H9 (cell line): ENCODE results near the gene NOSIP. TPM values are rescaled to one million over a fixed set of nuclear protein-coding genes. Genes with fewer than 3 reads are reported as not detected.

Experiments used
- DNase-seq: peaks from one replicate; pipeline ENCODE4 v3.0.0-alpha.2; 2017
- H2AFZ ChIP-seq: one replicate; pipeline ENCODE4 v1.6.1; 2013; ENCODE audit warnings: mild to moderate bottlenecking, low read length, control low read depth, moderate library complexity
- H2AK5ac ChIP-seq: 2 replicates; pipeline ENCODE4 v1.6.1; 2013; ENCODE audit warnings: low read length, control low read depth, mixed read lengths; ENCODE audit not compliant: insufficient read length
- H2BK120ac ChIP-seq: one replicate; pipeline ENCODE4 v1.6.1; 2013; ENCODE audit warnings: low read depth, mild to moderate bottlenecking, low read length, control low read depth, inconsistent platforms; ENCODE audit not compliant: poor library complexity, severe bottlenecking
- H2BK12ac ChIP-seq: 2 replicates; pipeline ENCODE4 v1.6.1; 2013; ENCODE audit warnings: low read length, control low read depth, mixed read lengths, low read depth; ENCODE audit not compliant: insufficient read length
- H2BK15ac ChIP-seq: 2 replicates; pipeline ENCODE4 v1.6.1; 2013; ENCODE audit warnings: low read depth, low read length, control low read depth
- H2BK20ac ChIP-seq: one replicate; pipeline ENCODE4 v1.6.1; 2013; ENCODE audit warnings: low read depth, mild to moderate bottlenecking, low read length, control low read depth, inconsistent platforms; ENCODE audit not compliant: poor library complexity, severe bottlenecking
- H2BK5ac ChIP-seq: 2 replicates; pipeline ENCODE4 v1.6.1; 2013; ENCODE audit warnings: low read length, control low read depth, mixed read lengths; ENCODE audit not compliant: insufficient read length
- H3K14ac ChIP-seq: 2 replicates; pipeline ENCODE4 v1.6.1; 2013; ENCODE audit warnings: low read length, control low read depth; ENCODE audit not compliant: insufficient read depth
- H3K18ac ChIP-seq: 2 replicates; pipeline ENCODE4 v1.6.1; 2013; ENCODE audit warnings: low read depth, mild to moderate bottlenecking, mixed read lengths, low read length, control low read depth; ENCODE audit not compliant: insufficient read length
- H3K23ac ChIP-seq: 2 replicates; pipeline ENCODE4 v1.6.1; 2013; ENCODE audit warnings: low read length, control low read depth, mixed read lengths, low read depth; ENCODE audit not compliant: insufficient read length
- H3K23me2 ChIP-seq: 2 replicates; pipeline ENCODE4 v1.6.1; 2013; ENCODE audit warnings: low read depth, mild to moderate bottlenecking, mixed read lengths, low read length, control low read depth; ENCODE audit not compliant: insufficient read length, poor library complexity, severe bottlenecking
- H3K27ac ChIP-seq: 2 replicates; pipeline ENCODE4 v1.5.1; 2013; ENCODE audit warnings: low read length, control low read depth, mixed read lengths, low read depth; ENCODE audit not compliant: insufficient read length
- H3K27me3 ChIP-seq: 2 replicates; pipeline ENCODE4 v1.6.1; 2013; ENCODE audit warnings: low read length, control low read depth, inconsistent platforms; ENCODE audit not compliant: insufficient read depth
- H3K4ac ChIP-seq: 2 replicates; pipeline ENCODE4 v1.6.1; 2013; ENCODE audit warnings: low read depth, mild to moderate bottlenecking, control low read depth, inconsistent platforms, low read length, moderate library complexity
- H3K4me1 ChIP-seq: 2 replicates; pipeline ENCODE4 v1.6.1; 2013; ENCODE audit warnings: low read length, control low read depth, inconsistent platforms; ENCODE audit not compliant: insufficient read depth
- H3K4me2 ChIP-seq: 2 replicates; pipeline ENCODE4 v1.6.1; 2013; ENCODE audit warnings: low read length, control low read depth, mixed read lengths; ENCODE audit not compliant: insufficient read length, insufficient read depth
- H3K56ac ChIP-seq: 2 replicates; pipeline ENCODE4 v1.6.1; 2013; ENCODE audit warnings: low read depth, mild to moderate bottlenecking, mixed read lengths, low read length, control low read depth; ENCODE audit not compliant: insufficient read length
- H3K79me1 ChIP-seq: 2 replicates; pipeline ENCODE4 v1.6.1; 2013; ENCODE audit warnings: low read depth, mild to moderate bottlenecking, moderate library complexity, low read length, control low read depth, inconsistent platforms; ENCODE audit not compliant: insufficient read depth, poor library complexity, severe bottlenecking
- H3K79me2 ChIP-seq: 2 replicates; pipeline ENCODE4 v1.6.1; 2013; ENCODE audit warnings: low read length, control low read depth, inconsistent platforms; ENCODE audit not compliant: insufficient read depth
- H3K9ac ChIP-seq: 2 replicates; pipeline ENCODE4 v1.6.1; 2013; ENCODE audit warnings: low read length, control low read depth, mixed read lengths; ENCODE audit not compliant: insufficient read length; ENCODE audit errors: extremely low read depth
- H3K9me3 ChIP-seq: one replicate; pipeline ENCODE4 v1.6.1; 2013; ENCODE audit warnings: low read depth, low read length, inconsistent platforms; ENCODE audit not compliant: control insufficient read depth
- H3T11ph ChIP-seq: one replicate; pipeline ENCODE4 v1.6.1; 2013; ENCODE audit warnings: mild to moderate bottlenecking, low read length, control low read depth, inconsistent platforms
- H4K20me1 ChIP-seq: one replicate; pipeline ENCODE4 v1.6.1; 2013; ENCODE audit not compliant: control insufficient read depth, insufficient read length, insufficient read depth
- H4K5ac ChIP-seq: 2 replicates; pipeline ENCODE4 v1.6.1; 2013; ENCODE audit warnings: low read depth, mild to moderate bottlenecking, mixed read lengths, low read length, control low read depth; ENCODE audit not compliant: insufficient read length
- H4K8ac ChIP-seq: replicated peaks from 2 replicates; pipeline ENCODE4 v1.6.1; 2013; ENCODE audit warnings: low read length, control low read depth, mixed read lengths, low read depth; ENCODE audit not compliant: insufficient read length
- H4K91ac ChIP-seq: 2 replicates; pipeline ENCODE4 v1.6.1; 2013; ENCODE audit warnings: low read depth, mild to moderate bottlenecking, moderate library complexity, mixed read lengths, low read length, control low read depth; ENCODE audit not compliant: insufficient read length
- H3K27ac Mint-ChIP-seq, 3 experiments: 2 replicates in 2 of 3; 3 replicates in 1 of 3; pipeline ENCODE4 v1.8.0; 2020 to 2021; ENCODE audit warnings: mixed read lengths in 3 of 3, mild to moderate bottlenecking in 1 of 3, moderate library complexity in 1 of 3
- H3K27me3 Mint-ChIP-seq: 2 replicates; pipeline ENCODE4 v1.8.0; 2021; ENCODE audit warnings: low read depth, mild to moderate bottlenecking, moderate library complexity, mixed read lengths
- H3K36me3 Mint-ChIP-seq, 3 experiments: 2 replicates in 2 of 3; 3 replicates in 1 of 3; pipeline ENCODE4 v1.8.0; 2020 to 2021; ENCODE audit warnings: low read depth in 3 of 3, mixed read lengths in 3 of 3; ENCODE audit not compliant: insufficient read depth in 1 of 3
- H3K4me1 Mint-ChIP-seq, 2 experiments: 2 replicates each; pipeline ENCODE4 v1.8.0; 2020; ENCODE audit warnings: mixed read lengths in 2 of 2
- H3K4me3 Mint-ChIP-seq, 2 experiments: 2 replicates in 1 of 2; 3 replicates in 1 of 2; pipeline ENCODE4 v1.8.0; 2020 to 2021; ENCODE audit warnings: mild to moderate bottlenecking in 2 of 2, mixed read lengths in 2 of 2, moderate library complexity in 1 of 2
- H3K9me3 Mint-ChIP-seq, 2 experiments: 2 replicates in 1 of 2; 3 replicates in 1 of 2; pipeline ENCODE4 v1.8.0; 2020; ENCODE audit warnings: mild to moderate bottlenecking in 2 of 2, mixed read lengths in 2 of 2, moderate library complexity in 1 of 2
- WGBS: extraction: QIAGEN DNeasy Blood & Tissue Kit; methylation state at CpG from one replicate; pipeline ENCODE4 v1.1.7; 2013; ENCODE audit warnings: missing lambda C conversion rate, low lambda C conversion rate, mixed read lengths; ENCODE audit not compliant: insufficient read length; ENCODE audit errors: extremely low coverage; 5-methylcytosine and 5-hydroxymethylcytosine counted together
- total RNA-seq: library from RNA; stranded (reverse); gene quantifications from 2 replicates; pipeline ENCODE4 v1.2.1, GENCODE V29; 2021
- TF ChIP-seq, protein P1 (sequence below): fragments of 200-600 bp; sonication (generic); conservative IDR thresholded peaks from 3 replicates; pipeline ENCODE4 v1.8.0; 2021; ENCODE audit warnings: antibody characterized with exemption, mild to moderate bottlenecking

The NOSIP gene
- total RNA-seq, 1 experiment from 2014 or later = 78.4 TPM

GRCh38 chr19:49536921-49537462 is 43.4 kb downstream of the NOSIP start:
- no peak overlapping the region for H3K23ac ChIP-seq
- no peak overlapping the region for H4K91ac ChIP-seq
- H3K9ac ChIP-seq = no peak overlapping the region
- TF ChIP-seq, protein P1, sequence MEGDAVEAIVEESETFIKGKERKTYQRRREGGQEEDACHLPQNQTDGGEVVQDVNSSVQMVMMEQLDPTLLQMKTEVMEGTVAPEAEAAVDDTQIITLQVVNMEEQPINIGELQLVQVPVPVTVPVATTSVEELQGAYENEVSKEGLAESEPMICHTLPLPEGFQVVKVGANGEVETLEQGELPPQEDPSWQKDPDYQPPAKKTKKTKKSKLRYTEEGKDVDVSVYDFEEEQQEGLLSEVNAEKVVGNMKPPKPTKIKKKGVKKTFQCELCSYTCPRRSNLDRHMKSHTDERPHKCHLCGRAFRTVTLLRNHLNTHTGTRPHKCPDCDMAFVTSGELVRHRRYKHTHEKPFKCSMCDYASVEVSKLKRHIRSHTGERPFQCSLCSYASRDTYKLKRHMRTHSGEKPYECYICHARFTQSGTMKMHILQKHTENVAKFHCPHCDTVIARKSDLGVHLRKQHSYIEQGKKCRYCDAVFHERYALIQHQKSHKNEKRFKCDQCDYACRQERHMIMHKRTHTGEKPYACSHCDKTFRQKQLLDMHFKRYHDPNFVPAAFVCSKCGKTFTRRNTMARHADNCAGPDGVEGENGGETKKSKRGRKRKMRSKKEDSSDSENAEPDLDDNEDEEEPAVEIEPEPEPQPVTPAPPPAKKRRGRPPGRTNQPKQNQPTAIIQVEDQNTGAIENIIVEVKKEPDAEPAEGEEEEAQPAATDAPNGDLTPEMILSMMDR = no peak
- no peak overlapping the region for H3K4me2 ChIP-seq
- no peaks in the 10 kb centered on the region for H3K4me1 ChIP-seq
- H3K4me1 Mint-ChIP-seq = peaks cover 13 to 18% of the 10 kb centered on the region in 2 experiments
- H3K27ac ChIP-seq = no peak overlapping the region
- no peaks in the 10 kb centered on the region for H3K27me3 ChIP-seq
- no CpG with 5 or more reads among the region's 22 CpGs for WGBS
- no peak overlapping the region for H2AK5ac ChIP-seq
- H3K14ac ChIP-seq = no peak overlapping the region
- no peak overlapping the region for H4K5ac ChIP-seq
- H3K18ac ChIP-seq = no peak overlapping the region
- no peaks in the 10 kb centered on the region for H3K79me1 ChIP-seq
- no peak overlapping the region; a peak in 1 of 5 replicates for H3K4me3 Mint-ChIP-seq
- no peak overlapping the region for H2BK12ac ChIP-seq
- H2BK20ac ChIP-seq = no peak overlapping the region
- no peaks in the 10 kb centered on the region for H4K20me1 ChIP-seq
- no peak overlapping the region for H2AFZ ChIP-seq
- no peak overlapping the region for H2BK5ac ChIP-seq
- no peak for DNase-seq
- H3K36me3 Mint-ChIP-seq = peaks cover 0 to 17% (median under 1%) of the 10 kb centered on the region in 3 experiments; a peak in 5 of 7 replicates
- H2BK120ac ChIP-seq = no peak overlapping the region
- no peak overlapping the region for H4K8ac ChIP-seq
- peaks cover 9% of the 10 kb centered on the region for H3K23me2 ChIP-seq
- H3K79me2 ChIP-seq = no peaks in the 10 kb centered on the region
- H3T11ph ChIP-seq = no peak overlapping the region
- H3K27me3 Mint-ChIP-seq = peaks cover 9% of the 10 kb centered on the region
- H3K9me3 ChIP-seq = no peaks in the 10 kb centered on the region
- no peak overlapping the region for H2BK15ac ChIP-seq
- H3K9me3 Mint-ChIP-seq = no peaks in the 10 kb centered on the region
- H3K4ac ChIP-seq = no peak overlapping the region
- no peak overlapping the region for H3K56ac ChIP-seq
- H3K27ac Mint-ChIP-seq = no peak overlapping the region; a peak in 1 of 7 replicates
